ENCODE results near the gene NKAIN1.

DNA sequence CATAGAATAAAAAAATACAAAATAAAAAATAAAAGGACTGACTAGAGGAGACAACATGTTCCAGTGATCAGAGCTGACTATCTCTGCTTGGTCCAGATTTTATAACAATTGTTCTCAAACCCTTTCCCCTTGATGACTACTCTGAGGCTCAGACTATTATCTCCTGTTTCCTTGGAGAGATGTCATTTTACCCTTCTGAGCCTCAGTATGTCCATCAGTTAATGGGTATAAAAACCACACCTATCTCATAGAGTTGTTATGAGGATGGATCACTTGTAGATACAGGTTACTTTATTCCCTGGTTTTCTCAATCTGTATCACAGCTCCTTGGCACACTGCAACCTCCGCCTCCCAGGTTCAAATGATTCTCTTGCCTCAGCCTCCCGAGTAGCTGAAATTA, 7.0 kb downstream of the NKAIN1 start:
- no peak for TF ChIP-seq CTCF (conservative IDR thresholded peaks at IDR 0.05; ENCODE audit: low read depth, low read length)
- TF ChIP-seq EZH2phosphoT487 (IDR thresholded peaks at IDR 0.05; ENCODE audit: borderline replicate concordance, low read length), result no peak
